Panc1 (cell line): ENCODE data around the gene FBXL16.

Experiments
- POLR2AphosphoS5 ChIP-seq: IDR thresholded peaks from 2 replicates; pipeline ENCODE4 v1.6.1; 2012; ENCODE audit warnings: mild to moderate bottlenecking, low read depth, low read length, moderate library complexity
- REST ChIP-seq, 2 experiments: IDR thresholded peaks; 2 replicates each; pipeline ENCODE4 v1.6.1; 2011 to 2012; ENCODE audit warnings: low read depth in 2 of 2, control low read depth in 1 of 2, low read length in 1 of 2, mild to moderate bottlenecking in 1 of 2, moderate library complexity in 1 of 2; ENCODE audit not compliant: insufficient read depth in 1 of 2
- TF ChIP-seq, protein P1 (sequence below): fragments of 450-650 bp; IDR thresholded peaks from 2 replicates; pipeline ENCODE4 v1.5.1; 2017; ENCODE audit warnings: mild to moderate bottlenecking

GRCh38 chr16:645852-646678 lies 59.5 kb downstream of the FBXL16 start:
- TF ChIP-seq POLR2AphosphoS5 (no peak), REST (IDR thresholded peaks at IDR 0.05; ENCODE audit: insufficient read depth in 1 of 2, low read depth in 2 of 2, low read length in 1 of 2) (no peak)
- TF ChIP-seq, protein P1, sequence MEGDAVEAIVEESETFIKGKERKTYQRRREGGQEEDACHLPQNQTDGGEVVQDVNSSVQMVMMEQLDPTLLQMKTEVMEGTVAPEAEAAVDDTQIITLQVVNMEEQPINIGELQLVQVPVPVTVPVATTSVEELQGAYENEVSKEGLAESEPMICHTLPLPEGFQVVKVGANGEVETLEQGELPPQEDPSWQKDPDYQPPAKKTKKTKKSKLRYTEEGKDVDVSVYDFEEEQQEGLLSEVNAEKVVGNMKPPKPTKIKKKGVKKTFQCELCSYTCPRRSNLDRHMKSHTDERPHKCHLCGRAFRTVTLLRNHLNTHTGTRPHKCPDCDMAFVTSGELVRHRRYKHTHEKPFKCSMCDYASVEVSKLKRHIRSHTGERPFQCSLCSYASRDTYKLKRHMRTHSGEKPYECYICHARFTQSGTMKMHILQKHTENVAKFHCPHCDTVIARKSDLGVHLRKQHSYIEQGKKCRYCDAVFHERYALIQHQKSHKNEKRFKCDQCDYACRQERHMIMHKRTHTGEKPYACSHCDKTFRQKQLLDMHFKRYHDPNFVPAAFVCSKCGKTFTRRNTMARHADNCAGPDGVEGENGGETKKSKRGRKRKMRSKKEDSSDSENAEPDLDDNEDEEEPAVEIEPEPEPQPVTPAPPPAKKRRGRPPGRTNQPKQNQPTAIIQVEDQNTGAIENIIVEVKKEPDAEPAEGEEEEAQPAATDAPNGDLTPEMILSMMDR: no peak
